OCI-M1 (cell line): ENCODE measurements around the gene PPM1L.

ENCODE experiments used
- DNase-seq: peaks from one replicate; lab custom pipeline; 2025; lab: John Stamatoyannopoulos, UW

Gene PPM1L

GRCh38 chr3:161101609-161102008 is 345.6 kb downstream of the PPM1L start:
- no peak for DNase-seq

GRCh38 chr3:161103776-161104385 is 347.9 kb downstream of the PPM1L start:
- no peak for DNase-seq

GRCh38 chr3:161104561-161105551 is 348.8 kb downstream of the PPM1L start, which contains the start of gene B3GALNT1:
TSS of gene B3GALNT1 (minus strand) at chr3:161105349. CDS start at chr3:161086754, 18,595 bp downstream.
- DNase-seq = no peak

GRCh38 chr3:161107311-161107710 is 351.3 kb downstream of the PPM1L start:
- DNase-seq = no peak

- DNase-seq = peak; percentile 24
These were observed 352.8 kb downstream of the PPM1L start for GRCh38 chr3:161108840-161109239.

- DNase-seq = peak; percentile 31
These were observed 361.6 kb downstream of the PPM1L start for GRCh38 chr3:161117646-161118045.

GRCh38 chr3:161126495-161126894 is 370.5 kb downstream of the PPM1L start:
- DNase-seq = no peak
